ENCODE data around the gene FGF1. TPM values are rescaled to one million over a fixed set of nuclear protein-coding genes. Genes with fewer than 3 reads are reported as not detected.

The FGF1 gene
- polyA plus RNA-seq, 1 of the 3 experiments (the other 2 are of a cell fraction), result 5.3 TPM

- Histone ChIP-seq H2AFZ (ENCODE audit: low read depth) (no peak overlapping the region), H3K27ac (ENCODE audit: low read depth in 2 of 2, low read length in 1 of 2) (no peak overlapping the region)
Observed at GRCh38 chr5:142590451-142591231, 95.2 kb downstream of the FGF1 start.

GRCh38 chr5:142589720-142590119 is 96.2 kb downstream of the FGF1 start:
- Histone ChIP-seq H3K27ac (ENCODE audit: low read depth in 2 of 2, low read length in 1 of 2) (no peak overlapping the region), H3F3A (replicated peaks; ENCODE audit: insufficient read depth) (peaks cover 5% of the 10 kb centered on the region), H2AFZ (ENCODE audit: low read depth) (no peak overlapping the region), H3K79me2 (ENCODE audit: insufficient read depth) (no peaks in the 10 kb centered on the region), H3K9me2 (no peaks in the 10 kb centered on the region), H3K9me3 (no peaks in the 10 kb centered on the region), H4K20me1 (ENCODE audit: insufficient read depth) (no peaks in the 10 kb centered on the region), H3K27me3 (ENCODE audit: insufficient read depth) (no peaks in the 10 kb centered on the region), H3K36me3 (replicated peaks in 1 of 2; ENCODE audit: control insufficient read depth in 1 of 2, insufficient read depth in 2 of 2, low read length in 1 of 2) (no peaks in the 10 kb centered on the region), H3K4me3 (ENCODE audit: low read depth in 2 of 2, low read length in 1 of 2) (no peak overlapping the region), H3K4me2 (no peak overlapping the region), H3K4me1 (ENCODE audit: control insufficient read depth in 1 of 2, insufficient read depth in 2 of 2, low read depth in 1 of 2, low read length in 1 of 2) (peaks cover 2 to 6% of the 10 kb centered on the region in 2 experiments; a peak in 2 of 4 replicates), H3K9ac (no peak overlapping the region)
- TF ChIP-seq SIN3A (IDR thresholded peaks at IDR 0.05; ENCODE audit: borderline replicate concordance, low read depth, low read length), result no peak
- no peak for TF ChIP-seq IRF3 (IDR thresholded peaks at IDR 0.05; ENCODE audit: low read depth, low read length)
- no peak for TF ChIP-seq JUND (IDR thresholded peaks at IDR 0.05)
- TF ChIP-seq SMC3 (IDR thresholded peaks at IDR 0.05; ENCODE audit: low read depth, low read length), result no peak
- no peak for TF ChIP-seq MEF2A (IDR thresholded peaks at IDR 0.05; ENCODE audit: borderline replicate concordance, low read depth)
- TF ChIP-seq FOSL2 (IDR thresholded peaks at IDR 0.05; ENCODE audit: borderline replicate concordance, low read depth), result no peak
- no peak for TF ChIP-seq MXI1 (IDR thresholded peaks at IDR 0.05; ENCODE audit: low read depth, low read length)
- TF ChIP-seq EP300 (IDR thresholded peaks at IDR 0.05; ENCODE audit: borderline replicate concordance in 1 of 2, low read depth in 1 of 2, low read length in 1 of 2), result no peak
- TF ChIP-seq POLR2AphosphoS5 (IDR thresholded peaks at IDR 0.05; ENCODE audit: low read depth, low read length), result no peak
- no peak for TF ChIP-seq TAF1 (IDR thresholded peaks at IDR 0.05; ENCODE audit: borderline replicate concordance, low read depth, low read length)
- TF ChIP-seq TEAD4 (IDR thresholded peaks at IDR 0.05; ENCODE audit: borderline replicate concordance, insufficient read depth), result no peak
- no peak for TF ChIP-seq ZBTB33 (IDR thresholded peaks at IDR 0.05; ENCODE audit: borderline replicate concordance, low read depth)
- TF ChIP-seq RCOR1 (IDR thresholded peaks at IDR 0.05; ENCODE audit: low read length), result no peak
- TF ChIP-seq GABPA (IDR thresholded peaks at IDR 0.05; ENCODE audit: low read depth), result no peak
- TF ChIP-seq NRF1 (IDR thresholded peaks at IDR 0.05; ENCODE audit: low read depth, low read length), result no peak
- TF ChIP-seq USF2 (IDR thresholded peaks at IDR 0.05; ENCODE audit: borderline replicate concordance, low read depth, low read length), result no peak
- ChIA-PET CTCF (interaction anchor here (0.8 to 1.7 kb wide), 7 partner anchors 21 to 437 kb away, joined by 3 to 7 read pairs (median 5); no protein-coding TSS in a partner anchor), POLR2A (no interaction called here)
- WGBS (ENCODE audit: low lambda C conversion rate), result 100% methylated on average over 1 of the region's 1 CpG
- no peak for DNase-seq

More at GRCh38 chr5:142590451-142591231, 95.2 kb downstream of the FGF1 start:
- ChIA-PET CTCF (interaction anchor here (1.2 to 1.7 kb wide), 5 partner anchors 20 to 122 kb away, joined by 5 to 7 read pairs (median 6); no protein-coding TSS in a partner anchor), POLR2A (no interaction called here)
- Histone ChIP-seq H3K4me1 (ENCODE audit: control insufficient read depth in 1 of 2, insufficient read depth in 2 of 2, low read depth in 1 of 2, low read length in 1 of 2) (peaks cover 0 to 2% of the 10 kb centered on the region in 2 experiments; a peak in 2 of 4 replicates), H3K36me3 (replicated peaks in 1 of 2; ENCODE audit: control insufficient read depth in 1 of 2, insufficient read depth in 2 of 2, low read length in 1 of 2) (no peaks in the 10 kb centered on the region), H3K79me2 (ENCODE audit: insufficient read depth) (no peaks in the 10 kb centered on the region), H4K20me1 (ENCODE audit: insufficient read depth) (no peaks in the 10 kb centered on the region), H3K27me3 (ENCODE audit: insufficient read depth) (no peaks in the 10 kb centered on the region), H3F3A (replicated peaks; ENCODE audit: insufficient read depth) (peaks cover 5% of the 10 kb centered on the region), H3K9ac (no peak overlapping the region), H3K9me3 (no peaks in the 10 kb centered on the region), H3K4me2 (no peak overlapping the region), H3K4me3 (ENCODE audit: low read depth in 2 of 2, low read length in 1 of 2) (no peak overlapping the region), H3K9me2 (no peaks in the 10 kb centered on the region)
- DNase-seq, result no peak
- TF ChIP-seq GATA2 (CRISPR knock-in tag; IDR thresholded peaks at IDR 0.05), result no peak
- TF ChIP-seq EZH2phosphoT487 (IDR thresholded peaks at IDR 0.05; ENCODE audit: borderline replicate concordance, low read depth), result no peak
- no peak for TF ChIP-seq FOSL2 (IDR thresholded peaks at IDR 0.05; ENCODE audit: borderline replicate concordance, low read depth)
- no peak for TF ChIP-seq NRF1 (IDR thresholded peaks at IDR 0.05; ENCODE audit: low read depth, low read length)
- no peak for TF ChIP-seq PBX3 (IDR thresholded peaks at IDR 0.05)
- TF ChIP-seq MEF2A (IDR thresholded peaks at IDR 0.05; ENCODE audit: borderline replicate concordance, low read depth), result no peak
- TF ChIP-seq RXRA (IDR thresholded peaks at IDR 0.05; ENCODE audit: borderline replicate concordance, low read depth), result no peak
- no peak for TF ChIP-seq ELF1 (IDR thresholded peaks at IDR 0.05)
- WGBS (ENCODE audit: low lambda C conversion rate), result 85% methylated on average over 4 of the region's 4 CpGs
